ENCODE data around the gene UBE2H. TPM values are rescaled to one million over a fixed set of nuclear protein-coding genes. Genes with fewer than 3 reads are reported as not detected.

UBE2H gene
- total RNA-seq, 1 experiment from 2014 or later, result 49.3 TPM

GRCh38 chr7:129951226-129952085, 1.3 kb downstream of the UBE2H start:
- peak; percentile 30 for DNase-seq (ENCODE audit: low spot score)
- in situ Hi-C loops (cut with HindIII; ENCODE audit: low sequenced_read_pairs), result no loop called here

- in situ Hi-C loops (cut with HindIII; ENCODE audit: low sequenced_read_pairs), result no loop called here
- no peak for DNase-seq (ENCODE audit: low spot score)
These were observed 1.9 kb downstream of the UBE2H start for GRCh38 chr7:129950933-129951225.

GRCh38 chr7:129950191-129950932, 2.4 kb downstream of the UBE2H start:
- DNase-seq (ENCODE audit: low spot score), result peak; percentile 45
- in situ Hi-C loops (cut with HindIII; ENCODE audit: low sequenced_read_pairs), result no loop called here

GRCh38 chr7:129949292-129950133, 3.2 kb downstream of the UBE2H start:
- in situ Hi-C loops (cut with HindIII; ENCODE audit: low sequenced_read_pairs), result no loop called here
- peak; percentile 70 for DNase-seq (ENCODE audit: low spot score)

- in situ Hi-C loops (cut with HindIII; ENCODE audit: low sequenced_read_pairs), result no loop called here
- peak; percentile 98 for DNase-seq (ENCODE audit: low spot score)
These were observed 3.9 kb downstream of the UBE2H start for GRCh38 chr7:129948877-129949291.

- in situ Hi-C loops (cut with HindIII; ENCODE audit: low sequenced_read_pairs), result no loop called here
- no peak for DNase-seq (ENCODE audit: low spot score)
These were observed 4.4 kb downstream of the UBE2H start for GRCh38 chr7:129948338-129948737.

GRCh38 chr7:129947701-129948100, 5.1 kb downstream of the UBE2H start:
- no peak for DNase-seq (ENCODE audit: low spot score)
- in situ Hi-C loops (cut with HindIII; ENCODE audit: low sequenced_read_pairs), result no loop called here

GRCh38 chr7:129947049-129947448, 5.7 kb downstream of the UBE2H start:
- in situ Hi-C loops (cut with HindIII; ENCODE audit: low sequenced_read_pairs), result no loop called here
- DNase-seq (ENCODE audit: low spot score), result no peak

- DNase-seq (ENCODE audit: low spot score), result no peak
- in situ Hi-C loops (cut with HindIII; ENCODE audit: low sequenced_read_pairs), result no loop called here
These were observed 6.5 kb downstream of the UBE2H start for GRCh38 chr7:129946282-129946681.

GRCh38 chr7:129943352-129943751, 9.4 kb downstream of the UBE2H start:
- no peak for DNase-seq (ENCODE audit: low spot score)
- in situ Hi-C loops (cut with HindIII; ENCODE audit: low sequenced_read_pairs), result no loop called here

- DNase-seq (ENCODE audit: low spot score), result no peak
- in situ Hi-C loops (cut with HindIII; ENCODE audit: low sequenced_read_pairs), result no loop called here
These were observed 12.4 kb downstream of the UBE2H start for GRCh38 chr7:129940329-129940728.

GRCh38 chr7:129939881-129940280, 12.9 kb downstream of the UBE2H start:
- in situ Hi-C loops (cut with HindIII; ENCODE audit: low sequenced_read_pairs), result no loop called here

GRCh38 chr7:129933627-129934026, 19.1 kb downstream of the UBE2H start:
- in situ Hi-C loops (cut with HindIII; ENCODE audit: low sequenced_read_pairs), result no loop called here

More at GRCh38 chr7:129939881-129940280, 12.9 kb downstream of the UBE2H start:
- no peak for DNase-seq (ENCODE audit: low spot score)

GRCh38 chr7:129926618-129927017, 26.1 kb downstream of the UBE2H start:
- no peak for DNase-seq (ENCODE audit: low spot score)
- in situ Hi-C loops (cut with HindIII; ENCODE audit: low sequenced_read_pairs), result no loop called here

More at GRCh38 chr7:129933627-129934026, 19.1 kb downstream of the UBE2H start:
- DNase-seq (ENCODE audit: low spot score), result no peak

GRCh38 chr7:129925416-129926002, 27.3 kb downstream of the UBE2H start:
- no peak for DNase-seq (ENCODE audit: low spot score)
- in situ Hi-C loops (cut with HindIII; ENCODE audit: low sequenced_read_pairs), result no loop called here

- in situ Hi-C loops (cut with HindIII; ENCODE audit: low sequenced_read_pairs), result no loop called here
- DNase-seq (ENCODE audit: low spot score), result no peak
These were observed 28.2 kb downstream of the UBE2H start for GRCh38 chr7:129924602-129925001.

GRCh38 chr7:129923709-129924108, 29.1 kb downstream of the UBE2H start:
- in situ Hi-C loops (cut with HindIII; ENCODE audit: low sequenced_read_pairs), result no loop called here
- no peak for DNase-seq (ENCODE audit: low spot score)

- in situ Hi-C loops (cut with HindIII; ENCODE audit: low sequenced_read_pairs), result no loop called here
- DNase-seq (ENCODE audit: low spot score), result no peak
These were observed 33.3 kb downstream of the UBE2H start for GRCh38 chr7:129919492-129919891.

GRCh38 chr7:129918922-129919321, 33.8 kb downstream of the UBE2H start:
- in situ Hi-C loops (cut with HindIII; ENCODE audit: low sequenced_read_pairs), result no loop called here
- DNase-seq (ENCODE audit: low spot score), result no peak

All from G401 (cell line).